ENCODE measurements around the gene GLRA1. TPM values are rescaled to one million over a fixed set of nuclear protein-coding genes. Genes with fewer than 3 reads are reported as not detected.
"Not testable (repeated sequence)": the region's sequence is repeated elsewhere in the genome, so short reads cannot be mapped to it uniquely, and the experiment has no call there.

Gene GLRA1
- total RNA-seq, 1 donor from 2014 or later: not detected

GRCh38 chr5:151896031-151896691, 28.5 kb downstream of the GLRA1 start:
- no peak overlapping the region for H3K27ac ChIP-seq
- H3K4me1 ChIP-seq: peaks cover 0 to 19% of the 10 kb centered on the region in 2 donors
- H3K36me3 ChIP-seq: no peaks in the 10 kb centered on the region
- no peaks in the 10 kb centered on the region for H3K9me3 ChIP-seq
- no peaks in the 10 kb centered on the region for H3K27me3 ChIP-seq
- TF ChIP-seq CTCF (IDR thresholded peaks at IDR 0.05): no peak
- no peak for DNase-seq (ENCODE audit: low spot score in 2 of 2)
- H3K4me3 ChIP-seq: no peak overlapping the region
- intact Hi-C loops (cut with DNase I): no loop called here

GRCh38 chr5:151895660-151896030, 29.0 kb downstream of the GLRA1 start:
- peaks cover 0 to 14% of the 10 kb centered on the region in 2 donors for H3K4me1 ChIP-seq
- no peak for DNase-seq (ENCODE audit: low spot score in 2 of 2)
- no peaks in the 10 kb centered on the region for H3K36me3 ChIP-seq
- TF ChIP-seq CTCF (IDR thresholded peaks at IDR 0.05): no peak
- intact Hi-C loops (cut with DNase I): no loop called here
- no peaks in the 10 kb centered on the region for H3K27me3 ChIP-seq
- no peak overlapping the region for H3K4me3 ChIP-seq
- no peaks in the 10 kb centered on the region for H3K9me3 ChIP-seq
- H3K27ac ChIP-seq: no peak overlapping the region

GRCh38 chr5:151893485-151893884, 31.2 kb downstream of the GLRA1 start:
- H3K9me3 ChIP-seq; H3K27ac ChIP-seq; DNase-seq (ENCODE audit: low spot score in 2 of 2); H3K36me3 ChIP-seq; H3K4me3 ChIP-seq; intact Hi-C loops (cut with DNase I); H3K27me3 ChIP-seq: not testable (repeated sequence)
- H3K4me1 ChIP-seq: peaks cover 0 to 13% of the 10 kb centered on the region in 2 donors

- H3K27ac ChIP-seq: no peak overlapping the region
- no peaks in the 10 kb centered on the region for H3K27me3 ChIP-seq
- no peak for DNase-seq (ENCODE audit: low spot score in 2 of 2)
- H3K4me1 ChIP-seq: peaks cover 0 to 13% of the 10 kb centered on the region in 2 donors
- intact Hi-C loops (cut with DNase I): no loop called here
- H3K36me3 ChIP-seq: no peaks in the 10 kb centered on the region
- no peaks in the 10 kb centered on the region for H3K9me3 ChIP-seq
- no peak for TF ChIP-seq CTCF (IDR thresholded peaks at IDR 0.05)
- no peak overlapping the region for H3K4me3 ChIP-seq
These were observed 32.3 kb downstream of the GLRA1 start for GRCh38 chr5:151892393-151892792.

- H3K4me1 ChIP-seq: no peaks in the 10 kb centered on the region
- TF ChIP-seq CTCF (IDR thresholded peaks at IDR 0.05): no peak
- H3K9me3 ChIP-seq: no peaks in the 10 kb centered on the region
- no peak overlapping the region for H3K27ac ChIP-seq
- no peaks in the 10 kb centered on the region for H3K27me3 ChIP-seq
- H3K36me3 ChIP-seq: no peaks in the 10 kb centered on the region
- intact Hi-C loops (cut with DNase I): no loop called here
- DNase-seq (ENCODE audit: low spot score in 2 of 2): no peak
- no peak overlapping the region for H3K4me3 ChIP-seq
These were observed 34.4 kb downstream of the GLRA1 start for GRCh38 chr5:151890299-151890698.

- DNase-seq (ENCODE audit: low spot score in 2 of 2): no peak
- Histone ChIP-seq H3K4me1 (no peaks in the 10 kb centered on the region), H3K4me3 (no peak overlapping the region), H3K36me3 (no peaks in the 10 kb centered on the region), H3K27me3 (no peaks in the 10 kb centered on the region), H3K27ac (no peak overlapping the region), H3K9me3 (no peaks in the 10 kb centered on the region)
- intact Hi-C loops (cut with DNase I): no loop called here
- no peak for TF ChIP-seq CTCF (IDR thresholded peaks at IDR 0.05)
These were observed 35.0 kb downstream of the GLRA1 start for GRCh38 chr5:151889614-151890013.
